22Rv1 (cell line): ENCODE data around the gene HS2ST1.

ENCODE experiments used
- CTCF ChIP-seq: fragments of 450-650 bp; IDR thresholded peaks from 2 replicates; pipeline ENCODE4 v1.5.1; 2017; ENCODE audit warnings: mild to moderate bottlenecking
- ZFX ChIP-seq: fragments of 450-650 bp; IDR thresholded peaks from 2 replicates; pipeline ENCODE4 v1.6.1; 2017; ENCODE audit warnings: antibody characterized with exemption, borderline replicate concordance

DNA sequence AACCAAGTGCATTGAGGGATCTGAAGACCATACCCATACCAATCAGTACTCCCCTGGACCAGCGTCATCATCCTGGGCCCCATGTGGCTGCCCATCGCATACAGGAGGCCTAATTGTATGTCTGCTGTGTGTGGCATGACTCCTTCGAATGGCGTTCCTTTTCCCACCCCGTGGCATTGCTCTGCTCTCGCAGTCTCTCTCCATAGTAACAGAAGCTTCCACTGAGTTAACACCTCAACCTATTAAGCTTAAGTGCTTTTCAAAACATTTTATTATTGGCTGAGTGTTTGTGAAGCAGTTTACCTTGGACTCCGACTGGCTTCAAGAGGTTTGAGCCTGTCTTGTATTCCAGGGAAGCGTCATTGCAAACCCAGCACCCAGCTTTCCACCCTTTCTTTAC lies 227.1 kb downstream of the HS2ST1 start:
- TF ChIP-seq CTCF, result no peak
- no peak for TF ChIP-seq ZFX
